ENCODE data around the gene TCF12. TPM values are rescaled to one million over a fixed set of nuclear protein-coding genes. Genes with fewer than 3 reads are reported as not detected.

The TCF12 gene
- total and polyA plus RNA-seq, 8 donors: 7.7 to 67.4 (median 27.3) TPM

DNA sequence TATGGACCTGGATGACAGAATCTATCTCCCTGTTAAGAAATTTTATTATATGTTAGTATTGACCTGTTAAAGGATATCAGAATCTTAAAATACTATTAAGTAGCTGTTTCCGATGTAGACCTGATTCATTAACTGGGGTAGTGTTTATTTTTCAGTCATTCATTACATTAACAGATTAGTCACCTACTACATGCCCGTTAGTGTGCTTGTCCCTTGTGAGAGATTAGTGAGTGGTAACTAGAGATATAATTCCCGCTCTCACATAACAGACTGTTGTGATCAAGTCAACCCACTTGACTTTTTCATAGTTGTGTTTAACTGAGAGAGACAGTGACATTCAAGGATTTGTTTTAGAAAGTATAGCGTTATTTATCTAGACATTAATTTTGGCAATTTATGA lies 166.8 kb downstream of the TCF12 start:
- TF ChIP-seq, protein P1, sequence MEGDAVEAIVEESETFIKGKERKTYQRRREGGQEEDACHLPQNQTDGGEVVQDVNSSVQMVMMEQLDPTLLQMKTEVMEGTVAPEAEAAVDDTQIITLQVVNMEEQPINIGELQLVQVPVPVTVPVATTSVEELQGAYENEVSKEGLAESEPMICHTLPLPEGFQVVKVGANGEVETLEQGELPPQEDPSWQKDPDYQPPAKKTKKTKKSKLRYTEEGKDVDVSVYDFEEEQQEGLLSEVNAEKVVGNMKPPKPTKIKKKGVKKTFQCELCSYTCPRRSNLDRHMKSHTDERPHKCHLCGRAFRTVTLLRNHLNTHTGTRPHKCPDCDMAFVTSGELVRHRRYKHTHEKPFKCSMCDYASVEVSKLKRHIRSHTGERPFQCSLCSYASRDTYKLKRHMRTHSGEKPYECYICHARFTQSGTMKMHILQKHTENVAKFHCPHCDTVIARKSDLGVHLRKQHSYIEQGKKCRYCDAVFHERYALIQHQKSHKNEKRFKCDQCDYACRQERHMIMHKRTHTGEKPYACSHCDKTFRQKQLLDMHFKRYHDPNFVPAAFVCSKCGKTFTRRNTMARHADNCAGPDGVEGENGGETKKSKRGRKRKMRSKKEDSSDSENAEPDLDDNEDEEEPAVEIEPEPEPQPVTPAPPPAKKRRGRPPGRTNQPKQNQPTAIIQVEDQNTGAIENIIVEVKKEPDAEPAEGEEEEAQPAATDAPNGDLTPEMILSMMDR (IDR thresholded peaks at IDR 0.05): no peak
- no peak overlapping the region for H3K27ac ChIP-seq
- intact Hi-C loops (cut with DNase I): no loop called here
- no peak for FAIRE-seq
- peaks cover 9 to 14% (median 12%) of the 10 kb centered on the region in 3 donors for H3K4me1 ChIP-seq
- no peaks in the 10 kb centered on the region for H3K9me3 ChIP-seq
- DNase-seq: no peak
- H3K4me3 ChIP-seq: no peak overlapping the region
- 52 to 56% methylated on average over 4 of the region's 4 CpGs for WGBS, 2 donors
- no peaks in the 10 kb centered on the region for H3K36me3 ChIP-seq
- no peaks in the 10 kb centered on the region for H3K27me3 ChIP-seq
- peak in 1 of 4 donors; percentile 29 for ATAC-seq

DNA sequence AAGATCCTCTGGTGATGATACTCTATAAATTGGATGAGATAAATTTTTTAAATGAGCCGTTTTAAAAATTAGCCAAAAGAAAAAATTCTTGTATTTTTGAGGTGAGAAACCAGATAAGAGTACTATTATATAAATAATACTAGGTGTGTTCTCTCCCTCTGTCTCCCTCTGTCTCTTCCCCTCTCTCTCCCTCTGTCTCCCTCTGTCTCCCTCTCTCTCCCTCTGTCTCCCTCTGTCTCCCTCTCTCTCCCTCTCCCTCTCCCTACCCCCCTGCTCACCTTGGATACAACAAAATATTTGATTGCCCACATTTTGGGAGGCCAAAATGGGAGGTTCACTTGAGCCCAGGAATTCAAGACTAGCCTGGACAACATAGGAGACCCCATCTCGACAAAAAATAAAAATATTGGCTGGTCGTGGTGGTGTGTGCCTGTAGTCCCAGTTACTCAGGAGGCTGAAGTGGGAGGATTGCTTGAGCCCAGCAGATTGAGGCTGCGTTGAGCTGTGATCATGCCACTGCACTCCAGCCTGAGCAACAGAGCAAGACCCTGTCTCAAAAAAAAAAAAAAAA lies 168.5 kb downstream of the TCF12 start:
- Histone ChIP-seq H3K27me3 (no peaks in the 10 kb centered on the region), H3K36me3 (no peaks in the 10 kb centered on the region), H3K27ac (no peak overlapping the region), H3K4me1 (peaks cover 8 to 10% (median 10%) of the 10 kb centered on the region in 3 donors), H3K4me3 (no peak overlapping the region), H3K9me3 (no peaks in the 10 kb centered on the region)
- WGBS, 2 donors: 97 to 98% methylated on average over 4 of the region's 4 CpGs
- TF ChIP-seq, protein P1 (IDR thresholded peaks at IDR 0.05): no peak
- no peak for ATAC-seq
- intact Hi-C loops (cut with DNase I): no loop called here
- no peak for DNase-seq
- FAIRE-seq: no peak

DNA sequence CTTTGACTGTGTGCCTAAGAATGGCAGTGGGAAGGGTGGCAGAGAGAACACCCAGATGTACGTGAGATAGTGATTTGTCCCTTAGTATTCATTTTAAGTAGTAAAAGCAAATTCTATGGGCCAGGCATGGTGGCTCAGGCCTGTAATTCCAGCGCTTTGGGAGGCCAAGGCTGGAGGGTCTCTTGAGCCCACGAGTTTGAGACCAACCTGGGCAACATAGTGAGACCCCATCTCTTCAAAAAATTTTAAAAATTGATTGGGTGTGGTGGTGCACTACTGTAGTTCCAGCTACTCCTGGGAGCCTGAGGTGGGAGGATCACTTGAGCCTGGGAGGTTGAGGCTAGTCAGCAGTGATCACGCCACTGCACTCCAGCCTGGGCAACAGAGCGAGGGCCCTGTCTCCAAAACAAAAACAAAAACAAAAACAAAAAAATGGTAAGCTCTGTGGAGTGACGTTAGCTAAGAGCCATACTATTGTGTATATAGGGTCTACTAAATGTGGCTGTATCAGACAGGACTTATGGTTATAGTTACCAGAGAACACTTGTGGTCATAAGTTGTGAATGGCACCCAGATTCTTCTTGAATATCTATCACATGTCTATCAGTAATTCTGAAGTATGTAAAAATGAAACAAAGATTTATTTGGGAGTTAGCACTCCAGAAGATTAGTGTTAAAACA lies 171.5 kb downstream of the TCF12 start:
- TF ChIP-seq, protein P1 (IDR thresholded peaks at IDR 0.05): no peak
- Histone ChIP-seq H3K4me3 (no peak overlapping the region), H3K4me1 (peaks cover 0 to 3% (median 0%) of the 10 kb centered on the region in 3 donors), H3K27ac (no peak overlapping the region), H3K27me3 (no peaks in the 10 kb centered on the region), H3K9me3 (no peaks in the 10 kb centered on the region), H3K36me3 (no peaks in the 10 kb centered on the region)
- DNase-seq (no peak), FAIRE-seq (no peak), ATAC-seq (no peak)
- WGBS, 2 donors: 94 to 98% methylated on average over 6 of the region's 6 CpGs
- intact Hi-C loops (cut with DNase I): no loop called here

DNA sequence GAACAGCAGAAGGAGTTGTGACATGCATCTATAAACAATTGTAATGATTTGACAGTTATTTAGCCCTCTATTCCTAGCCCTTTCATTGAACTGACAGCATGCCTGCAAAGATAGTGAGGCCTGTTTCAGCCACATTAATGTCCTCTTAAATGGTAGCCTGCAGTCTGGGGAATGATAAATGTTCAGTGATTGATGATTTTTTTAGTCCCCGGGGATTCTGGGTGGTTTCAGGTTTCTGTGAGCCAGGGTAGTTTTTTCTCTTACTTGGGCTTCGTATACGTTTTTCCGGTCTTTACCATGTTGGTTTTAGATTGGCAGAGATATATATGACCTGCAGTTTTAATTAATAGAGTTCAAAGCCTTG lies 172.0 kb downstream of the TCF12 start:
- intact Hi-C loops (cut with DNase I): no loop called here
- Histone ChIP-seq H3K9me3 (no peaks in the 10 kb centered on the region), H3K27ac (no peak overlapping the region), H3K36me3 (no peaks in the 10 kb centered on the region), H3K4me3 (no peak overlapping the region), H3K27me3 (no peaks in the 10 kb centered on the region), H3K4me1 (no peaks in the 10 kb centered on the region)
- 70 to 72% methylated on average over 4 of the region's 4 CpGs for WGBS, 2 donors
- FAIRE-seq: no peak
- TF ChIP-seq, protein P1 (IDR thresholded peaks at IDR 0.05): no peak
- no peak for DNase-seq
- no peak for ATAC-seq

DNA sequence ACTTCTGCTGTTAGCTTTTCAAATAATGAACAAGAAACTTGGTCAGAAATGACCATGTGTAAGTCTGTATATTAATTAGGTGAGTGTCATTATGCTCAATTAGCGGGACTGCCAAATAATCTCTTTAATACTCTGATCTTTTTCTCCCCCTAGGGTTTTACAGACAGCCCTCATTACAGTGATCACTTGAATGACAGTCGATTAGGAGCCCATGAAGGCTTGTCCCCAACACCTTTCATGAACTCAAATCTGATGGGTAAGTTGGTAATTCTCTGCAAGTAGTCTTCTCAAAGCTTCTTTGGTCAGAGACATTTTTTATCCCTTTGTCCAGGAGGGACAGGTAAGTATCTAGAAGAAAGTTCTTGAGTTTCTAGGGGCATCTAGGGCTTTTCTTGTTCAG lies 173.2 kb downstream of the TCF12 start:
- Histone ChIP-seq H3K36me3 (no peaks in the 10 kb centered on the region), H3K27me3 (no peaks in the 10 kb centered on the region), H3K9me3 (no peaks in the 10 kb centered on the region), H3K27ac (no peak overlapping the region), H3K4me1 (no peaks in the 10 kb centered on the region), H3K4me3 (no peak overlapping the region)
- TF ChIP-seq, protein P1 (IDR thresholded peaks at IDR 0.05): no peak
- DNase-seq: no peak
- FAIRE-seq: no peak
- WGBS, 2 donors: 97% methylated on average over 2 of the region's 2 CpGs
- intact Hi-C loops (cut with DNase I): no loop called here
- no peak for ATAC-seq

Measured in pancreas (tissue), 10 donors.